ENCODE data around the gene CAMK1.

CAMK1 gene

GRCh38 chr3:9721700-9722060 is 48.1 kb downstream of the CAMK1 start:
- DNase-seq = no peak
- H3K36me3 ChIP-seq (replicated peaks) = no peaks in the 10 kb centered on the region
- in situ Hi-C loops (cut with HindIII; ENCODE audit: low pct_ligation_motif_present, low sequenced_read_pairs) = no loop called here
- no peak overlapping the region for H3K4me3 ChIP-seq (ENCODE audit: low read depth, low read length)
- peaks cover 3% of the 10 kb centered on the region for H3K27me3 ChIP-seq (replicated peaks)
- no peak for TF ChIP-seq CTCF (IDR thresholded peaks at IDR 0.05; ENCODE audit: low read depth, low read length, missing control alignments)
- H3K27ac ChIP-seq = no peak overlapping the region

- Histone ChIP-seq H3K4me3 (ENCODE audit: low read depth, low read length) (no peak overlapping the region), H3K36me3 (replicated peaks) (no peaks in the 10 kb centered on the region), H3K27me3 (replicated peaks) (peaks cover 3% of the 10 kb centered on the region), H3K27ac (no peak overlapping the region)
- in situ Hi-C loops (cut with HindIII; ENCODE audit: low pct_ligation_motif_present, low sequenced_read_pairs) = no loop called here
- no peak for TF ChIP-seq CTCF (IDR thresholded peaks at IDR 0.05; ENCODE audit: low read depth, low read length, missing control alignments)
- no peak for DNase-seq
Measured at GRCh38 chr3:9721015-9721699, 48.6 kb downstream of the CAMK1 start.

GRCh38 chr3:9718118-9718517 is 51.6 kb downstream of the CAMK1 start:
- DNase-seq = no peak
- TF ChIP-seq CTCF (IDR thresholded peaks at IDR 0.05; ENCODE audit: low read depth, low read length, missing control alignments) = no peak
- H3K27me3 ChIP-seq (replicated peaks) = peaks cover 3% of the 10 kb centered on the region
- H3K4me3 ChIP-seq (ENCODE audit: low read depth, low read length) = no peak overlapping the region
- no peak overlapping the region for H3K27ac ChIP-seq
- no peaks in the 10 kb centered on the region for H3K36me3 ChIP-seq (replicated peaks)
- in situ Hi-C loops (cut with HindIII; ENCODE audit: low pct_ligation_motif_present, low sequenced_read_pairs) = no loop called here

GRCh38 chr3:9717563-9717962 is 52.2 kb downstream of the CAMK1 start:
- DNase-seq = no peak
- no peak for TF ChIP-seq CTCF (IDR thresholded peaks at IDR 0.05; ENCODE audit: low read depth, low read length, missing control alignments)
- in situ Hi-C loops (cut with HindIII; ENCODE audit: low pct_ligation_motif_present, low sequenced_read_pairs) = no loop called here
- peaks cover 3% of the 10 kb centered on the region for H3K27me3 ChIP-seq (replicated peaks)
- no peak overlapping the region for H3K27ac ChIP-seq
- H3K4me3 ChIP-seq (ENCODE audit: low read depth, low read length) = no peak overlapping the region
- no peaks in the 10 kb centered on the region for H3K36me3 ChIP-seq (replicated peaks)

GRCh38 chr3:9716801-9717555 is 52.8 kb downstream of the CAMK1 start:
- Histone ChIP-seq H3K4me3 (ENCODE audit: low read depth, low read length) (no peak overlapping the region), H3K36me3 (replicated peaks) (no peaks in the 10 kb centered on the region), H3K27me3 (replicated peaks) (peaks cover 3% of the 10 kb centered on the region), H3K27ac (no peak overlapping the region)
- in situ Hi-C loops (cut with HindIII; ENCODE audit: low pct_ligation_motif_present, low sequenced_read_pairs) = no loop called here
- TF ChIP-seq CTCF (IDR thresholded peaks at IDR 0.05; ENCODE audit: low read depth, low read length, missing control alignments) = no peak
- DNase-seq = no peak
